Heart left ventricle (tissue), 16 donors: ENCODE measurements around the gene DCLK1. TPM values are rescaled to one million over a fixed set of nuclear protein-coding genes. Genes with fewer than 3 reads are reported as not detected.

Experiments used
- ATAC-seq, 4 donors: fragments of 200-7000 bp; cut with Tn5 transposase; one replicate each; pipeline ENCODE4 v1.9.1; 2020 to 2022; ENCODE audit warnings: moderate library complexity in 4 of 4, mild to moderate bottlenecking in 3 of 4, moderate number of reproducible peaks in 1 of 4
- DNase-seq, 5 donors: peaks; one replicate each; pipeline ENCODE4 v3.0.0-alpha.2; 2020
- H3K27ac ChIP-seq, 12 donors: fragments of 200-600 bp; sonication (generic) in 4 of 12; one replicate each; pipeline versions ENCODE4 v1.5.0 to v1.8.0; 2016 to 2022; ENCODE audit warnings: mild to moderate bottlenecking in 2 of 12
- H3K27me3 ChIP-seq, 9 donors: fragments of 200-600 bp; sonication (generic) in 2 of 9; one replicate each; pipeline versions ENCODE4 v1.5.1 to v1.8.0; 2016 to 2022; ENCODE audit warnings: mild to moderate bottlenecking in 3 of 9
- H3K36me3 ChIP-seq, 9 donors: fragments of 200-600 bp; sonication (generic) in 2 of 9; one replicate each; pipeline versions ENCODE4 v1.5.0 to v1.8.0; 2018 to 2022; ENCODE audit warnings: mild to moderate bottlenecking in 2 of 9
- H3K4me1 ChIP-seq, 12 donors: fragments of 200-600 bp; sonication (generic) in 4 of 12; one replicate each; pipeline versions ENCODE4 v1.5.0 to v1.8.0; 2016 to 2022; ENCODE audit warnings: mild to moderate bottlenecking in 3 of 12
- H3K4me3 ChIP-seq, 12 donors: fragments of 200-600 bp; sonication (generic) in 4 of 12; one replicate each; pipeline versions ENCODE4 v1.5.0 to v1.8.0; 2017 to 2022; ENCODE audit warnings: mild to moderate bottlenecking in 9 of 12, moderate library complexity in 4 of 12
- H3K9me3 ChIP-seq, 12 donors: fragments of 200-600 bp; sonication (generic) in 4 of 12; one replicate each; pipeline versions ENCODE4 v1.5.0 to v1.8.0; 2016 to 2022; ENCODE audit warnings: mild to moderate bottlenecking in 1 of 12
- CTCF ChIP-seq, 12 donors: fragments of 200-600 bp; sonication (generic) in 4 of 12; IDR thresholded peaks; one replicate each; pipeline versions ENCODE4 v1.5.0 to v1.8.0; 2018 to 2022; ENCODE audit warnings: antibody characterized with exemption in 12 of 12, mild to moderate bottlenecking in 5 of 12
- POLR2A ChIP-seq, 2 donors: fragments of 450-650 bp; IDR thresholded peaks; one replicate each; pipeline ENCODE4 v1.6.1; 2017; ENCODE audit warnings: antibody characterized with exemption in 2 of 2, mild to moderate bottlenecking in 2 of 2, moderate library complexity in 2 of 2
- WGBS, 4 donors: extraction: QIAGEN DNeasy Blood & Tissue Kit in 2 of 4; methylation state at CpG; one replicate each; pipeline versions ENCODE4 v1.1.5 to v1.1.7; 2013 to 2018; 5-methylcytosine and 5-hydroxymethylcytosine counted together
- intact Hi-C, 10 donors: fragments of 100-400 bp; cut with DNase I; formaldehyde crosslinking; loops; one replicate each; pipeline versions ENCODE4 v1.11.1 to v1.14.2; 2022
- polyA plus RNA-seq, 2 donors: library from polyadenylated mRNA; stranded (reverse); fragments of 200-250 nt; gene quantifications; one replicate each; pipeline ENCODE4 v1.2.3, GENCODE V29; 2013
- total RNA-seq, 9 donors: library from RNA; depleted of rRNA in 2 of 9; stranded (reverse); fragments of >200 nt in 2 of 9; fragmentation: NEBNext Ultra II Directional in 3 of 9; extraction: Animal tissue kit (Norgen Biotek cat#: 25700) in 3 of 9; gene quantifications; one replicate each; pipeline versions ENCODE4 v1.1.0 to v1.2.4, GENCODE V29; 2016 to 2023
- donor health status: ischemic (EF 13 %, LVEDD 7.1; RV severe dilation, severe dysfunction).
- donor health status: healthy with polysubstance abuse.
- donor health status: DM: no; HTN: yes; CAD: no.
- donor health status: DM: no; HTN: no; CAD: no.
- donor health status: ischemic (EF 25% LVEDD 6.9; RV normal size, moderate dysfunction).
- donor health status: ischemic (EF 25% LVEDD 5.7; RV mildly dilated, moderate dysfunction).
- donor health status: healthy.
- donor health status: DM: yes; HTN: yes; CAD: no.
- donor health status: ischemic (EF 35%, LVEDD 5.7; RV mildly dilated, moderate dysfunction).
- donor health status: nonischemic (EF 11% LVEDD 7.7; RV severe dilation, severe dysfunction).
- donor health status: DM: yes; HTN: yes; CAD: no.
- donor health status: PGD.
- donor health status: ischemic (EF 29% LVEDD 5.4; RV normal size, mild dysfunction).
- donor health status: nonischemic (EF 23%, LVEDD 6.1; RV moderate dilation, normal function).

DCLK1 gene
- total and polyA plus RNA-seq, 11 donors: 3.4 to 15.9 (median 11.2) TPM

- Histone ChIP-seq H3K27me3 (no peaks in the 10 kb centered on the region), H3K27ac (no peak overlapping the region), H3K36me3 (peaks cover 0 to 3% (median 0%) of the 10 kb centered on the region in 9 donors), H3K4me3 (no peak overlapping the region), H3K4me1 (peaks cover 0 to 13% (median 4%) of the 10 kb centered on the region in 12 donors), H3K9me3 (no peaks in the 10 kb centered on the region)
- ATAC-seq (peak in 3 of 4 donors; percentile 13 to 43 (median 42)), DNase-seq (peak in 3 of 5 donors; percentile 24 to 37 (median 36))
- 46 to 67% (median 58%) methylated on average over 6 of the region's 6 CpGs for WGBS, 4 donors
- intact Hi-C loops: loop anchor here in 2 of 10 donors (10.0 kb wide), 2 partner anchors 140 to 150 kb away; no protein-coding TSS in a partner anchor
- TF ChIP-seq POLR2A (IDR thresholded peaks at IDR 0.05) (no peak), CTCF (IDR thresholded peaks at IDR 0.05) (no peak)
These were observed 6.9 kb downstream of the DCLK1 start for GRCh38 chr13:36124236-36124822.

GRCh38 chr13:36115306-36115705 is 15.9 kb downstream of the DCLK1 start:
- no peaks in the 10 kb centered on the region for H3K27me3 ChIP-seq
- DNase-seq: no peak
- no peak overlapping the region for H3K4me3 ChIP-seq
- WGBS, 4 donors: 94 to 99% (median 96%) methylated on average over 1 of the region's 1 CpG
- H3K4me1 ChIP-seq: peaks cover 0 to 12% (median 0%) of the 10 kb centered on the region in 12 donors
- intact Hi-C loops: no loop called here
- TF ChIP-seq POLR2A (IDR thresholded peaks at IDR 0.05) (no peak), CTCF (IDR thresholded peaks at IDR 0.05) (no peak)
- no peaks in the 10 kb centered on the region for H3K36me3 ChIP-seq
- H3K27ac ChIP-seq: no peak overlapping the region
- no peak for ATAC-seq
- no peaks in the 10 kb centered on the region for H3K9me3 ChIP-seq

- H3K27ac ChIP-seq: no peak overlapping the region
These were observed 16.9 kb downstream of the DCLK1 start for GRCh38 chr13:36114233-36114632.

GRCh38 chr13:36108954-36109353 is 22.2 kb downstream of the DCLK1 start:
- no peak for TF ChIP-seq POLR2A (IDR thresholded peaks at IDR 0.05)
- no peak for TF ChIP-seq CTCF (IDR thresholded peaks at IDR 0.05)
- 57 to 75% (median 67%) methylated on average over 2 of the region's 2 CpGs for WGBS, 4 donors
- H3K9me3 ChIP-seq: no peaks in the 10 kb centered on the region

More at GRCh38 chr13:36114233-36114632, 16.9 kb downstream of the DCLK1 start:
- intact Hi-C loops: no loop called here
- WGBS, 4 donors: 80 to 93% (median 91%) methylated on average over 1 of the region's 1 CpG
- DNase-seq (no peak), ATAC-seq (no peak)
- Histone ChIP-seq H3K4me1 (peaks cover 0 to 12% (median 0%) of the 10 kb centered on the region in 12 donors), H3K36me3 (no peaks in the 10 kb centered on the region), H3K4me3 (no peak overlapping the region), H3K9me3 (no peaks in the 10 kb centered on the region), H3K27me3 (no peaks in the 10 kb centered on the region)
- TF ChIP-seq CTCF (IDR thresholded peaks at IDR 0.05): no peak
- no peak for TF ChIP-seq POLR2A (IDR thresholded peaks at IDR 0.05)

More at GRCh38 chr13:36108954-36109353, 22.2 kb downstream of the DCLK1 start:
- Histone ChIP-seq H3K36me3 (no peaks in the 10 kb centered on the region), H3K27ac (no peak overlapping the region), H3K4me1 (peaks cover 0 to 12% (median 0%) of the 10 kb centered on the region in 12 donors), H3K4me3 (no peak overlapping the region), H3K27me3 (no peaks in the 10 kb centered on the region)
- intact Hi-C loops: no loop called here
- ATAC-seq (no peak), DNase-seq (no peak)
